Measurements from ENCODE around the gene OPCML.

DNA sequence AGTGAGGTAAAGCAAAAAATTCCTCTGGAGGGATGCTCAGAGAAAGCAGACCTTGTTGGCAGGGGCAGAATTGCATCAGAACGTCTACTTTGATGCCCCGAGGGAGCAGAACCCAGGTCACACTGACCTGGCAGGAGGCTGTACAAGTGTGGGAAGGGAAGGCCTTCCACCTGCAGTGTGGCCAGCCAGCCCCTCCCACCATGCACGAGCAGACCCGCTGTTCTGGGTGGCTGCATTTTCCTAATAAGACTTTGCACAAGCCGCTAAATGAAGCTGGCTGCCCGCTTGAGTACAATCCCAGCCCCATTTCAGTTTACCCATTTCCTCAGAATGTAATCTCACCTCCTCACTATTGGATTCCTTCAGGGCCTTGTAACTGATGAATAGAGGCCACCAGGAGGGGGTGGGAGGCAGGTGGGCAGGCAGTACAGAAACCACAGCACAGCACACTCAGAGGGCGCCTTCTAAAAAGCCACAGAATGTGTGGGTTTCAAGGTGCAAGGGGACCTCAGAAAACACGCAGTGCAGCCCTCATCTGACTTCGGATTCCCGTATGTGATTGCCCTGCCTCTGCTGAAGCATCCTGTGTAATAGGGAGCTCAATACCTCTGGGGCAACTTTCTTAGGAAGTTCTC is 316.6 kb downstream of the OPCML start:
- TF ChIP-seq, protein P1, sequence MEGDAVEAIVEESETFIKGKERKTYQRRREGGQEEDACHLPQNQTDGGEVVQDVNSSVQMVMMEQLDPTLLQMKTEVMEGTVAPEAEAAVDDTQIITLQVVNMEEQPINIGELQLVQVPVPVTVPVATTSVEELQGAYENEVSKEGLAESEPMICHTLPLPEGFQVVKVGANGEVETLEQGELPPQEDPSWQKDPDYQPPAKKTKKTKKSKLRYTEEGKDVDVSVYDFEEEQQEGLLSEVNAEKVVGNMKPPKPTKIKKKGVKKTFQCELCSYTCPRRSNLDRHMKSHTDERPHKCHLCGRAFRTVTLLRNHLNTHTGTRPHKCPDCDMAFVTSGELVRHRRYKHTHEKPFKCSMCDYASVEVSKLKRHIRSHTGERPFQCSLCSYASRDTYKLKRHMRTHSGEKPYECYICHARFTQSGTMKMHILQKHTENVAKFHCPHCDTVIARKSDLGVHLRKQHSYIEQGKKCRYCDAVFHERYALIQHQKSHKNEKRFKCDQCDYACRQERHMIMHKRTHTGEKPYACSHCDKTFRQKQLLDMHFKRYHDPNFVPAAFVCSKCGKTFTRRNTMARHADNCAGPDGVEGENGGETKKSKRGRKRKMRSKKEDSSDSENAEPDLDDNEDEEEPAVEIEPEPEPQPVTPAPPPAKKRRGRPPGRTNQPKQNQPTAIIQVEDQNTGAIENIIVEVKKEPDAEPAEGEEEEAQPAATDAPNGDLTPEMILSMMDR (IDR thresholded peaks at IDR 0.05; ENCODE audit: insufficient read depth, low read length): no peak
- TF ChIP-seq, protein P2, sequence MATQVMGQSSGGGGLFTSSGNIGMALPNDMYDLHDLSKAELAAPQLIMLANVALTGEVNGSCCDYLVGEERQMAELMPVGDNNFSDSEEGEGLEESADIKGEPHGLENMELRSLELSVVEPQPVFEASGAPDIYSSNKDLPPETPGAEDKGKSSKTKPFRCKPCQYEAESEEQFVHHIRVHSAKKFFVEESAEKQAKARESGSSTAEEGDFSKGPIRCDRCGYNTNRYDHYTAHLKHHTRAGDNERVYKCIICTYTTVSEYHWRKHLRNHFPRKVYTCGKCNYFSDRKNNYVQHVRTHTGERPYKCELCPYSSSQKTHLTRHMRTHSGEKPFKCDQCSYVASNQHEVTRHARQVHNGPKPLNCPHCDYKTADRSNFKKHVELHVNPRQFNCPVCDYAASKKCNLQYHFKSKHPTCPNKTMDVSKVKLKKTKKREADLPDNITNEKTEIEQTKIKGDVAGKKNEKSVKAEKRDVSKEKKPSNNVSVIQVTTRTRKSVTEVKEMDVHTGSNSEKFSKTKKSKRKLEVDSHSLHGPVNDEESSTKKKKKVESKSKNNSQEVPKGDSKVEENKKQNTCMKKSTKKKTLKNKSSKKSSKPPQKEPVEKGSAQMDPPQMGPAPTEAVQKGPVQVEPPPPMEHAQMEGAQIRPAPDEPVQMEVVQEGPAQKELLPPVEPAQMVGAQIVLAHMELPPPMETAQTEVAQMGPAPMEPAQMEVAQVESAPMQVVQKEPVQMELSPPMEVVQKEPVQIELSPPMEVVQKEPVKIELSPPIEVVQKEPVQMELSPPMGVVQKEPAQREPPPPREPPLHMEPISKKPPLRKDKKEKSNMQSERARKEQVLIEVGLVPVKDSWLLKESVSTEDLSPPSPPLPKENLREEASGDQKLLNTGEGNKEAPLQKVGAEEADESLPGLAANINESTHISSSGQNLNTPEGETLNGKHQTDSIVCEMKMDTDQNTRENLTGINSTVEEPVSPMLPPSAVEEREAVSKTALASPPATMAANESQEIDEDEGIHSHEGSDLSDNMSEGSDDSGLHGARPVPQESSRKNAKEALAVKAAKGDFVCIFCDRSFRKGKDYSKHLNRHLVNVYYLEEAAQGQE (IDR thresholded peaks at IDR 0.05; ENCODE audit: insufficient replicate concordance, low read depth): no peak
- no peak for TF ChIP-seq SPI1 (IDR thresholded peaks at IDR 0.05; ENCODE audit: borderline replicate concordance, low read depth)
- TF ChIP-seq POLR2AphosphoS5 (IDR thresholded peaks at IDR 0.05; ENCODE audit: low read depth): no peak
- no peak for TF ChIP-seq GABPA (IDR thresholded peaks at IDR 0.05; ENCODE audit: low read depth)

Data from HL-60 (cell line).